GM12864 (cell line): ENCODE data around the gene HLA-DOA.

Experiments
- DNase-seq: peaks from one replicate; pipeline ENCODE4 v3.0.0-alpha.2; 2011; ENCODE audit warnings: low read depth
- H3K4me3 ChIP-seq: 2 replicates; pipeline ENCODE4 v1.5.1; 2011; ENCODE audit warnings: mild to moderate bottlenecking, low read depth, low read length, control low read depth
- CTCF ChIP-seq: IDR thresholded peaks from 2 replicates; pipeline ENCODE4 v1.5.1; 2011; ENCODE audit warnings: low read depth, mild to moderate bottlenecking, moderate library complexity, low read length, control low read depth, inconsistent platforms; ENCODE audit errors: missing control alignments

HLA-DOA gene

GRCh38 chr6:33028220-33028849 is 18.9 kb upstream of the HLA-DOA start:
- no peak for TF ChIP-seq CTCF
- DNase-seq, result no peak
- no peak overlapping the region for H3K4me3 ChIP-seq

- no peak for DNase-seq
- no peak for TF ChIP-seq CTCF
- H3K4me3 ChIP-seq, result no peak overlapping the region
Measured at GRCh38 chr6:33024521-33024920, 15.1 kb upstream of the HLA-DOA start.

- no peak overlapping the region for H3K4me3 ChIP-seq
- no peak for TF ChIP-seq CTCF
- no peak for DNase-seq
Measured at GRCh38 chr6:33023536-33023935, 14.1 kb upstream of the HLA-DOA start.

- H3K4me3 ChIP-seq, result no peak overlapping the region
- no peak for TF ChIP-seq CTCF
- no peak for DNase-seq
Measured at GRCh38 chr6:33021917-33022316, 12.5 kb upstream of the HLA-DOA start.

GRCh38 chr6:33019372-33019771 is 10.0 kb upstream of the HLA-DOA start:
- TF ChIP-seq CTCF, result no peak
- no peak for DNase-seq
- H3K4me3 ChIP-seq, result no peak overlapping the region

- peak; percentile 62 for DNase-seq
- no peak overlapping the region; the same call in 1 of the 2 replicates for H3K4me3 ChIP-seq
Measured at GRCh38 chr6:33018904-33019303, 9.5 kb upstream of the HLA-DOA start.

More at GRCh38 chr6:33018904-33019303, 9.5 kb upstream of the HLA-DOA start:
- no peak for TF ChIP-seq CTCF
